Erythroblast (primary cell): Measurements from ENCODE around the gene TRABD2B.

Source experiments
- DNase-seq, 2 experiments: peaks; one replicate each; lab custom pipeline; 2025; lab: John Stamatoyannopoulos, UW
- GATA1 ChIP-seq: IDR thresholded peaks from 2 replicates; pipeline ENCODE4 v1.6.1; 2011; ENCODE audit warnings: low read depth, mild to moderate bottlenecking, control low read depth, low read length, moderate library complexity
- POLR2A ChIP-seq: IDR thresholded peaks from 2 replicates; pipeline ENCODE4 v1.6.1; 2011; ENCODE audit warnings: mild to moderate bottlenecking, low read length

The TRABD2B gene

DNA sequence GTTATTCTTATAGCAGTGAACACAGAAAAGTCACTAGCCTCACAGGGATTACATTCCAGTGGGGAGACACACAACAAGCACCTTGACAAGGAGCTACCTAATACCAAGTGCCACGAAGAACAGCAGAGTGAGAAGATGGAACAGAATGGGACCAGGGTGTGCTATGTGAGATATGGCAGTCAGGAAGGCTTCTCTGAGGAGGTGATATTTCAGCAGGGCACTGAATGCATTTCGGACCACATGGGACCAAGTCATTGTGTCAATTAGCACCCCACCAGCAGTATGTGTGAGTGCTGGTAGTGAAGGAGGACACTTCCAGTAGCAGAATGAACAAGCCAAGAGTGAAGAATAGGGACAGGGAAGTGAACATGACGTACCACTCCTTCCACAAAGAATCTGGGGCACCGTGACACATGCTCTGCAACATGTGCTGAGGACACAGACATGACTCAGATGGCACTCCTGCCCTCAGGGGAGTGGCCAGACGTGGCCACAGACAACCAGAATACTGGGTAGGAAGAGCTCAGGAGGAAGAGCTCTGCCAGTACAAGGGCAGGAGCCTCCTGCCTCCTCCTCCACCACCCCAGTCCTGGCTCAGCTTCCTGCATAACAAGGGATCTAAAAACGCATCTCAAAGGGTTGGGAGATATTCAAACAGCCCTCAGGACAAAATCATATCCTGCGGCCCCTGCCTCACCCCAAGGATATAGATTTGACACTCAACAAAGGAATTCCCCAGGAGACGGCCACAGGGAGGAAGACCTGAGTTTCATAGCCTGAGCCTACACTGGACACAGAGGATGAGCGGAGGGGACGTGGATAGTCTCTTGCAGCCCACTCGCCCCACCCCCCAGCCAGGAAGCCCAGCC lies 102.5 kb downstream of the TRABD2B start:
- no peak for TF ChIP-seq POLR2A
- no peak for TF ChIP-seq GATA1
- no peak for DNase-seq

DNA sequence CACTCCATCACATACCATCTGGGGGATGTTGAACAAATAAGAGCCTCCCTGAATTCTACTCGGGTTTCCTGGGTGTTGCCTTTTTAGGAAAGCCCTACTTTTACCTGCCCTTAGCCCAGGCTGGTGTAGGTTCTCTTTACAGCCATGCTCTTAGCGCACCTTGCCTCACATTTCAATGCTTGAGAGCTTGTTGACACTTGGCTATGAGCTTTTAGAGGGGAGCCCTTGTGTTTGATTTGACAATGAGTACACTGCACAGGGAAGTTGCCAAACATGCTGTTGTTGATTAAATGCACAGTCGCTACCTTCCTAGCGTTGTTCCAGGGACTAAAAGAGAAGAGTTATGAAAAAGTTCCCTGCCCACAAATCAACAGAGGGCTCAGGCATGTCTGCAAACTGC lies 103.8 kb downstream of the TRABD2B start:
- DNase-seq: no peak

DNA sequence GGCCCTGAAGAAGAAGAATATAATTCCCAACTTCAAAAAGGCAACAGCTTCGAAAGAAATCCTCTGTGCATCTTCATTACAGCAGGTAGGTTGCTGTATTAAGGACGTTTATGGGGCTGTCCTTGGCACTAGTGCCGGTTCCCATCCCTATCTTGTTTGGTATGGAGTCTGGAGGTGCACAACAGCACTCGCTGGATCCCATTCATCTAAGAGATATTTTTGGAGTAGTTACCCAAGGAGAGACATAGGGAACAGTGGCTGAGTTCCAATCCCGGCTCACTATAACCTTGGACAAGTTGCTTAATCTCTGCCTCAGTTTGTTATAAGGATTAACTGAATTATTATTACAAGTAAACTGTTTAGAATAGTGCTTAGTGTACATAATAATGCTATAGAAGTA lies 106.4 kb downstream of the TRABD2B start:
- TF ChIP-seq GATA1: no peak
- no peak for TF ChIP-seq POLR2A
- no peak for DNase-seq

More for the DNA sequence above, 103.8 kb downstream of the TRABD2B start:
- TF ChIP-seq GATA1 (no peak), POLR2A (no peak)

DNA sequence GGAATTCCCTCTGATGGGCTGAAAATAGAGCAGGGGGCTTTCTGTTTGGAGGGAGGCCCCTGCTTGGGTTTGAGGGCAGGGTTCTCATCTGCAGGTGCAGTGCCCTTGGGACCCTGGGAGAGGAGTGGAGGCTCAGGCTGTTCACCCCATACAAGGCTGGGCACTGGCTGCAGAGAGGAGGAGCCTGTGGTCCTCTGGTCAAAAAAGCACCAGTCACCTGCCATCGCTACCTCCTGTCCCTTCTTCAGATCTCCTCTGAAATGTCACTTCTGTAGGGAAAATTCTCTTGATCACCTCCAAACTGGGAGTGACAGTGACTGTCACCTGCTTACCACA lies 108.9 kb downstream of the TRABD2B start:
- no peak for DNase-seq
- TF ChIP-seq GATA1 (no peak), POLR2A (no peak)

DNA sequence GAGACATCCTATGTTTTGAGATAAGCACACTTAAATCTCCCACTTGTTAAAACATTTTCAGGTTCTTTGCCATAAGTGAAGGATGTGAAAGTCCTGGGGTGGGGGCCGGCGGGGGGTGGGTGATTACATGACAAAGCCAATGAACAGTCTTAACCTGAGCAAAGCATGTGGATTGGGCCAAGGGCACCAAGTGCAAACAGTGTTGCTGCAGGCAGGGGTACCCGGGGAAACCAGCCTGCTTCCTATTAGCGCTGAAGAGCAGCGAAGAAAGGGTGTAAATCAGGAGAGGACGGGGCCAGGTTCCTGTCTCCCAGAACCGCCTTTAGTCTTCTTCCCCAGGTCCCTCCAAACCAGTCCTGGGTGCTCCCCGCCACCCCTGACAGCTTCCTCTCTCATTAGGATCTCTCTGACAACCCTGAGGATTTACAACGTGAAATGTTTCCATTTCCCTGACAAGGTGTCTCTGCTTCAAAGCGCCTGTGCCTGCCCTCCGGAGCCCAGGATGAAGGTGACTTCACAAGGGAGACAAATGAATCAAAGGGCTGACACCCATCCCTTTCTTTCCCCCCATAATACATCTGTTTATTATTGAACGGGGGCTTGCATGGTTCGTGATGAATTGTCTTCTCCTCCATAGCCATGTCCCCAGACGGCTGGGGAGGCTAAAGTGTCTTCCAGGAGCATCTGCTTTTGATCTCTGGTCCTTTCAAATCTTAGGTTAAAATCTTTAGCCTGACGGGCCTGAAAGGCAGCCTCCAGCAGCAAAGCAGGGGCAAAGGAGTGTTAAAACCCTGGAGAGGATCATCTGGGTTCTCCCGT lies 109.5 kb downstream of the TRABD2B start:
- no peak for DNase-seq
- no peak for TF ChIP-seq GATA1
- TF ChIP-seq POLR2A: no peak

DNA sequence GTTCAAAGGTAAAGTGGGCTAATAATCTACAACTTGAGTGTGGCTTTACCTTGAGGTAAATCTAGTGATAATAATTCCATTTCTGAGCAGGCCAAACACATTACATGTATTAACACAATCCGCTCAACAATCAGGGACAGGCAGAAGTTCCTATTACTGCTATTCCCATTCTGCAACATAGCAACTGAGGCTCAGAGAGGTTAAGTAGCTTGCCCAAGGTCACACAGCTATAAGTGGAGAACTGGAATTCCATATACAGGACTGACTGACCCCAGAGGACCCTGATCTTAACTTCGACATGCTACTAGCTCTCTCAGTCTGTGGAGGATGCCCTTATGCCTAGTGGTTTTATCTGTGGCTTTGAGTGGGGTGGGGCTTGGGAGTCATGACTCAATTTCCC lies 110.1 kb downstream of the TRABD2B start:
- no peak for DNase-seq
- no peak for TF ChIP-seq POLR2A
- no peak for TF ChIP-seq GATA1

DNA sequence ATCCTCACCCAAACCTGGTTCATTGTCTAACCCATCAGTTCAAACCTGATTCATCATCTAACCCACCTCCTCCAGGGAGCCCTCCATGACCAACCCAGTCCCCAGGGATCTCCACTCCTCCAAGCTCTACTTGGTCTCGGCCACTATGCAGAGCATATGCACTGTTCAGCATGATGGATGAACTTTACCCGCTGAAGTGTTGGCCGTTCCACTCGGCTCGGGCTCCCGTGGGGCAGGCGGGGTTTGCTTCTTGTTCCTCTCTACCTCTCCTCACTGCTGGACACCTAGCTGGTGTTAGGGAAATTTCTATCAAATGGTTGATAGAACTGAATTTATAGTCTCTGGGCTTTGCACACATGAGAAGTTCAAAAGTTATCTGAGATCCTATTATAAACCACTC lies 111.0 kb downstream of the TRABD2B start:
- no peak for DNase-seq
- TF ChIP-seq GATA1 (no peak), POLR2A (no peak)

DNA sequence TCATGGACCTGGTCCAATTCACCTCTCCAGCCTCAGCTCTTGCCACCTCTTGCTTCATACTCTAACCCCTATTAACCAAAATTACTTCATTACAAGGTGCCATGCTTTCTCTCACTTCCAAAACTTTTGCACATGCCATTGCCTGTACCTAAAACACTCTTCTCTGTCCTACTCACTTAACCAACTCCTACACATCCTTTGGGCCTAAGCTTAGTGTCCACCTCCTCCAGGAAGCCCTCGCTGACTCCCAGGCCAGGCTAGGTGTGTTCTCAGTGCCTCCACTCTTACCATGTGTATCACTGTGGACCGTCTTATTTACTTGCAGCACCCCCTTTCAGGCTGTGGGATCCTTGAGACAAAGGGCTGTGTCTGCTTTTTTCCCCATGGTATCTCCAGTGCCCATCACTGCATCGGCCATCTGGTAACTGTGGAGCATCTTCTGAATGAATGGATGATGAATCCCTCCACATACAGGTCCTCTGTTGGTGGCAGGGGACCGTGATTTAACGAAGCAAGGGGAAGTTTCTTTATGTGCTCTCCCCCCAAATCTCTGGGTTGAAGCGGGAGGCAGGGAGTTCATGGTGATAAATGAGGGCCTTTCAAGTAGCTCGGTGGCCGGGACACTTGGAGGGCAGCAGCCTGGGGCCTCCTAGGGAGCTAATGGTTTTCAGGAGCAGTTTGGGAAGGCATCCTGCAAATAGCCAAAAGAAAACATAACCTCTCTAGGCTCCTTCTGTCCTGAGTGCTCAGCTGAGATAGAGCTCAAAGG lies 111.9 kb downstream of the TRABD2B start:
- TF ChIP-seq GATA1 (no peak), POLR2A (no peak)
- DNase-seq: no peak

DNA sequence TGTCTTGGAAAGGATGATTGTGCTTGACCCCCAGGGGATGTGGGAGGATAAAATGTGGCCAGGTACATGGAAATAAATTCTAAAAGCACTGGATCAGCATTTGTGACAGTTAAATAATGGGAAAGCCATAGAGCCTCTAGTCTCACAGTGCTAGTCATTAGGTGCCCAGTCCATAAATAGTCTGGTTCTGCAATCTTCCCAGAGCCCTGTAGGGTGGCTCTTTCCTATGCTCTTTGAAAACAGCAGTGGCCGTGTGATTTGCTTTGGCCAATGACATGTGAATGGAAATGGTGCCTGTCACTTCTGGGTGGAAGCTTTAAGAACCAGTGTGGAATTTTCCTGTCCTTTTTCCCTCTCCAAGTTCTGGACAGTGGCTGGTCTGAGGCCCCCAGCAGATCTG lies 113.2 kb downstream of the TRABD2B start:
- DNase-seq: no peak
- no peak for TF ChIP-seq POLR2A
- no peak for TF ChIP-seq GATA1

DNA sequence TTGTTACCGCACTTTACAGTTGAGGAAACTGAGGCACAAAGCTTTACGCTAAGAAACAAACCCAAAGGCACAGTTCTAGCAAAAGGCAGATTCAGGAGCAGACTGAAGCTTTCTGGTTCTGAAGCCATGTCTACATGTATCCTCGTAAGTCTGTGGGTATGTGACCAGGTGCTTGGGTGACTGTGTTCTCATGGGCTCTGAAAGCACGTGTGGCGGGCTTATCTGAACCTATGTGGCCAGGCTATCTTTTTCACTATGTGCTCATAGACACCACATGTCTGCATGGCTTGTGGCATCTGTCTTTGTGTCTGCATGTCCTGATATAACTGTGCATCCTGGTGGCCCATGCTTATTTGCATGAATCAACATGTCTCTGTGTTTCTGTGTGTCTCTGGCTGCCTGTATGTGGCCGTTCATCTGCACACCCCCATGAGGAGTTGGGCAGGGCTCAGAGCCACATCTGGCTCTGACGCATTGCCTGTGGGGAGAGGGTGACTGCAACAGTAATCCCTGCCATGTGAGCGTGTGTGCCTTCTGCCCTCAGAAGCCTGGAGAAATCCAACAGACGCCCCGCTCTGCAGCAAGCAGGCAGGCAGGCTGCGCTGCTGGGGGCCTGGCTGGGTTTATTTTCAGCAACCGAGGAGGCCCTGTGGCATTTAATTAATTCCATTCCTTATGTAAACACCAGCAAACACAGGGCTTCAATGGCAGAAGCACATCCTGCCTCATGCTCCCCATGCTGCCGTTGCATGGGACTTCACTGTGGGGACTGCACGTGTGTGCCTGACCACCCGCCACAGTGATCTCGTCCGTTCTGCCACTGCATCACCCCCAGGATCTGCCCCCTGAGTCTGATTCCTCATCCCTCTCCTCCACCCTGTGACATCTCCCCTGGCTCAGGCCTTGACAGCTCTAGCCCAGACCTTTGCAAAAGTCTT lies 115.4 kb downstream of the TRABD2B start:
- TF ChIP-seq GATA1 (no peak), POLR2A (no peak)
- DNase-seq: no peak

DNA sequence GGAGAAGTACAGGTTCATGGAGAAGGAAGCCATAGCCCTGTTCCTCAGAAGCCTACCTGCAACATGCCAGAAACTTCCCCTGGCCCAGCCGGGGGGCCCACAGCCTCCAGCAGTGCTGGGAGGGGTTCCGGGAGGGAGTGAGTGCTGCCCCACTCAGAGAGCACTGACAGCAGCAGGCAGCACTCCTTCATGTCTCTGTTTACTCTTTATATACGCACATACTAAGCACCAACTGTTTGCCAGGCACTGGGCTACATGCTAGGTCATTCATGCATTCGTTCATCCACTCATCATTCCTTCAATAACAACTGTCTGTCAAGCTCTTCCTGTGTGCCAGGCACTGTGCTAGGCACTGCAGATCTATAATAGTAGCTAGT lies 120.6 kb downstream of the TRABD2B start:
- TF ChIP-seq POLR2A (no peak), GATA1 (no peak)
- no peak for DNase-seq

DNA sequence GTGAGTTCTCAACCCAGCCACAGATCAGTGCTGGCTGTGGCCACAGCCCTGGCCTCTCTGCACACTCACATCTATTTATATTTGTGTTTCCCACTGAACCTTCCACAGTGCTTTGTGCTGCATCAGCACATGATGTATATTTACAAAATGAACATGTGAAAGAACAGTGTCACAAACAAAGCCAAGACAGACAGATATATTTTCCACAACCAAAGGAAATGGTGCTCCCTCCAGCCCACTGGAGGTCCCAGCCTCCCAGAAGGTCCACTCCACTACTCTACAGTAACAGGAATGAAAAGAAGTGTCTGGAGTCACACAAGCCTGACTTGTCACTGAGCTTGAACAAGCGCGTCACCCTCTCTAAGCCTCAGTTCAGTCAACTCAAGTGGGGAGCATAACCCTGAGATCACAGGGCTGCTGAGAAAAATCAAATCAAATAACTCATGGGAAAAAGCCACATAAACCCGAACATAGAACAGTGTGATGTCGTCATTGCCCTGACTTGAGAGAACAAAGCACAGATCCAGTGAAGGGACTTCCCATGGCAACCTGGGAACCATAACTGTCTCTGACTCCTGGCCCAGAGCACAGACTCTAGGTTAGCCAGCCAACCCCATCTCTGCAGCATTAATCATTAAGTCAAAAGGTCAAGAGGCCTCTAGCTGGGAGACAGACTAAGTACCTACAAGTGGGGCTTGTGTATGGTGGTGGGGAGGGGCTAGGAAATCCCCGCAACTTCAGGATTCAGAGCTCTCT lies 121.2 kb downstream of the TRABD2B start:
- DNase-seq: no peak
- TF ChIP-seq GATA1: no peak
- no peak for TF ChIP-seq POLR2A
